Stimulated activated CD4-positive, alpha-beta T cell treated with anti-CD3 and anti-CD28 coated beads, Interleukin-15, amount 100 ng/mL, for 24 hours (primary cell): ENCODE data around the gene TUB.

Experiments
- DNase-seq: peaks from one replicate; pipeline ENCODE4 v3.0.0-alpha.2; 2020

Gene TUB

DNA sequence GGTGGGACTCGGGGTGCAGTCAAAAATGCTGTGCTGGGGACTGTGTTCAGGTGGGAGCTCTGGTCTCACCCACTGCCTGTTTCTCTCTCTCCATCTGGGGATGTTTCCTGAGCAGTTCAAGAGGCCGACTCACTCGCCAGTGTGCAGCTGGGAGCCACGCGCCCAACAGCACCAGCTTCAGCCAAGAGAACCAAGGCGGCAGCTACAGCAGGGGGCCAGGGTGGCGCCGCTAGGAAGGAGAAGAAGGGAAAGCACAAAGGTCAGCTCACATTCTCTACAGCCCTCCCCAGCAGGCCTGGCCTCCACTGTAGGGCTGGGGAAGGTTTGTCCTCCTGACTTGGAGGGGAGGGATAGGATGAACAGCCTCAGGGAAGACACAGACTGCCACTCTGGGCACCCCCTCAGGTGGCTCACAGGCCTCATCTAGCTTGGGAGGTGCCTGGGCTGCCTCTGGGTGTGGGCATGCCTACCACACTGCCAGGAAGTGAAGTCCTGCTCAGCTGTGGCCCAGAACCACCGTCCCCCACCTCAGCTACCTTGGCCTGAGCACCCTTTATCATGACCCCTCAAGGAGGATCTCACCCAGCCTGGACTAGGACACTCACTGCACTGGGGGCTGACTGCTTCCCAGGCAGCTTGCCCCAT is 13.0 kb downstream of the TUB start:
- no peak for DNase-seq

DNA sequence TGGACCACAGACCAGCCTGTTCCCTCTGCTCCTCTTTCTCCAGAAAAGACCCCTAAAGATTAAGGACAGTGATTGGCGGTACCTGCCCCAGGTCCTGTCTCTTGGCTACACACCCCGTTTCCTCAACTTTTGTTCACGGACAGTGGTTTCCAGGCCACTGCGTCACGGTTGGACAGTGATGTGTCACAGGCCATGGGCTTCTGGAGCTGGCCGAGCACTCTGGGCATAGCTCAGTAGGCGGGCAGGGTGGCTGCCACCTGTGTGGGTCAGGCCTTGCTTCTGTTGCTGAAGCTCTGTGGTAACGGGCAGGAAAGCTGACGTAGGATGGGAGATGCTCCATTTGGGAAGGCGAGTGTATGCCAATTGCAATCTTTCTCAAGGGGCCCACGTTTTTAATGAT is 13.6 kb downstream of the TUB start:
- no peak for DNase-seq

DNA sequence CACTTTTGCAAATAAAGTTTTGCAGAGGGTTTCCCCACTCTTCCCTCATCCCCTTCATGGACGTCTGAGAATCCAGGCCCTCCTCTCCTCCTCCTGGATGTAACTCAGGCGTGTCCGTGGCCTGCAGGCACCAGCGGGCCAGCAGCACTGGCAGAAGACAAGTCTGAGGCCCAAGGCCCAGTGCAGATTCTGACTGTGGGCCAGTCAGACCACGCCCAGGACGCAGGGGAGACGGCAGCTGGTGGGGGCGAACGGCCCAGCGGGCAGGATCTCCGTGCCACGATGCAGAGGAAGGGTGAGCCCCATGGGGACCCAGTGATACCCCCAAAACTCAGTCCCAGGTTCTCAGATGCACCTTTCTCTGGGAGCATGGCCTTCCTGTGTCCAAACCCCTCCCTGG is 14.4 kb downstream of the TUB start:
- no peak for DNase-seq

DNA sequence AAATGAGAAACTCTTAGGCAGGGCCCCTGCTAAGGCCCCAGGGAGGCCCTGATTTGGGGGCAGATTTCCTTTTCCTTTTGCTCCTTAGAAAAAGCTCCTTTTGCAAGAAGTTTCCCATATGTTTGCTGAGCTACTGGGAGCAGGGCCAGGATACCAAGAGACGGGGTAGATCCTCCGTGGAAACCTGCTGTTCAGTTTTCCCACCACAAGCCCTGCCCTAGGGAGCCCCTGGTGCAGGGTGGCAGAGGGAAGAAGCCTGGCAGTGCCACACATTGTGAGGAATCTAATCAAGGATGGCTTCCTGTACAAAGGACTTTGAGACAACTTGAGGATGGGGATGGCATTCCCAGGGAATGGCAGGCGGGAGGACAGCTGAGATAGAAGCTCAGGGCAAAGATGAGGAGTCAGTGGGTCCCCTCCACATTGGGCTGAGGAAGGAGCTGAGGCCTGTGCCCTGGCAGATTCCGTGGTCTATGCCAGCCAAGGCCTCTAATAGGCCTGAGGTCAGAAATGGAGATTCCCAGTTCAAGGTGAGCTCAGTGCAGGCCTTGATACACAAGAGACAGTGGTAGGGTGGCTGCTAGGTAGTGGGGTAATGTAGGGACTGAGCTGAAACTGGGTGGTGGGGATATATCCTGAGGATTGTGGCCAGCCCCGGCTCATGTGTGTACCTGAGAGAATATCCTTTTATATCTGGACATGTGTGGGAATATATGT is 15.0 kb downstream of the TUB start:
- DNase-seq: no peak

DNA sequence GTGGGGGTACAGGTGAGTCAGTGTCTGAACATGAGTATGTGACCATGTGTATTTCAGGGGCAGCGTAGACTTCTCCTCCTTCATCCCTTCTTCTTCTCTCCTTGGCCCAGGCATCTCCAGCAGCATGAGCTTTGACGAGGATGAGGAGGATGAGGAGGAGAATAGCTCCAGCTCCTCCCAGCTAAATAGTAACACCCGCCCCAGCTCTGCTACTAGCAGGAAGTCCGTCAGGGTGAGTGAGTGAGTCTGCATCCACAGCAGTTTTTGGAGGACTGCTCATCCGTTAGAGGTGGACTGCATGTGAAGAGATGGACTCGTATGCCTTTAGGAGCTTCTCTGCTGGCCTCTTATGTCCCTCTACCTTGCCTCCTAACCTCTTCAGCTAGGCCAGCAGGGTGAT is 15.6 kb downstream of the TUB start:
- no peak for DNase-seq

DNA sequence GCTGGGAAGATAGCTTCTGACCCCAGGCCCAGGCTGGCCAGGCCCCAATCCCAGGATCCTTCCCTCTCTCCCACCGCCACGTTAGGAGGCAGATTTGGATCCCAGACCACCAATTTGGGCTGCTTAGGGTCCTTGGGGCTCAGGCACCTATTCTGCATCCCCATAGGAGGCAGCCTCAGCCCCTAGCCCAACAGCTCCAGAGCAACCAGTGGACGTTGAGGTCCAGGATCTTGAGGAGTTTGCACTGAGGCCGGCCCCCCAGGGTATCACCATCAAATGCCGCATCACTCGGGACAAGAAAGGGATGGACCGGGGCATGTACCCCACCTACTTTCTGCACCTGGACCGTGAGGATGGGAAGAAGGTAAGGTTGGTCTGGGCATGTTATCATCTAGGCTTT is 16.1 kb downstream of the TUB start:
- no peak for DNase-seq

DNA sequence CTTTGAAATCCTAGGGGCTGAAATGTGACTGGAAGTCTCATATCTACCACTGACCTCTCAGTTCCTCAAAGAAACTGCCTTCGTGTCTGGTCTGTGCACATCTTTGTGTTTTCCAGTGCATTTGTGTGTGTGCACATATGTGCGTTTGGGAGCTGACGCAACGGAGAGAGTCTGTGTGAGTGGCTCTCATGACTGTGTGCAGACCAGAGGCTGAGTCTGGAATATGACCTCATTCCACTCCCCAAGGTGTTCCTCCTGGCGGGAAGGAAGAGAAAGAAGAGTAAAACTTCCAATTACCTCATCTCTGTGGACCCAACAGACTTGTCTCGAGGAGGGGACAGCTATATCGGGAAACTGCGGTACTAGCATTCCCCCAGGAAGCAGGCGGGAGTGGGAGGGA is 16.5 kb downstream of the TUB start:
- DNase-seq: no peak

DNA sequence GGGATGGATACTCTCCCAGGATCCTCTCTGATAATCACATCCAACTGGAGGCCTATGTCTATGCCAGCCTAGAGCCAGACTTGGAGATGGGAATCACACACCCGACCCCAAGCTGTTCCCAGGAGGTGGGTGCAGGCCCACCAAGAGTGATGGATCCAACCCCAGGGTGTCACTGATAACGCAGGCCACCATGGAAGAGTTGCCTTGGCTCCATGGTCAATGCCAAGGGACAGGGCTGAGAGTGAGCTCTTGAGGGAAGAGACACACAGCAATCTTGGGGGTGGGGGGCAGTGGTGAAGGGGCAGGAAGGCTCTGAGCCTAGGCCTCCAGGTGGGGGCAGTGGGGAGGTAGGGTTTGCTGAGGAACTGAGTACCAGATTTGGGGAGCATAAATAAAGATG is 16.9 kb downstream of the TUB start:
- no peak for DNase-seq

DNA sequence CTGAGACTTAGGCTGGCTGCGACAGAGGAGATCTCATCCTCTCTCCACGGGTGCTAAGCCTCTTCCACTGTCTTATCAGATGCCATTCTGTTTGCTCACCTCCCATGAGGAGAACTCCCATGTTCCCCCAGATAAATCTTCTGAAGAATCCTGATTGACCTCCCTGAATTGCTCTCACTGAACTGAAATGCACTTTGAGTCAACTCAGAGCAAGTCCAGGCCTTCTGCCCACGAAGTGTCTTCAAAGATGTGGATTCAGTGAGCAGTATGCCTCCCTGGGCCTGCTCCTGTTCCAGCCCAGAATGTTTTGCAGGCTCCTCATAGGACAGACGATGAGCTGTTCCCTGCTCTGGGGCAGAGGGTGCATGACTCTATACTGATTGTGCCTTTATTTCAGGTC is 17.4 kb downstream of the TUB start:
- no peak for DNase-seq

DNA sequence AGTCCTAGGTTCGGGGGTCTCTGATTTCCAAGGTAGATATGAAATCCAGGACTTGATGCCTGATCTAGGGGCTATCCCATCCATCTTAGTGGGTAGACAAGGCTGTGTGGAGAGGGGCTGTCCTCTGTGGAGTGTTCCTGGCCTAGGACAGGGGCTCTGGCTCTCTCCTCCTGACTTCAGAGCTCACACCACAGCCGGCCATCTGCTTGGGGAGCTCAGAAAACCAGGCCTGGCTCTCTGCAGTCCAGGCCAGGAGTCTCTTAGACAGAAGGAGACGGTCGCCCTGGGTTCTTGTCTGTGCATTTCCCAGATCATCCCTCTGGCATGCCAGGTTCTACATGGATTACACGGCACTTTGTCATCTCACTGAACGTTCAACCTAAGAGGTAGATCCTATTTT is 17.9 kb downstream of the TUB start:
- no peak for DNase-seq

DNA sequence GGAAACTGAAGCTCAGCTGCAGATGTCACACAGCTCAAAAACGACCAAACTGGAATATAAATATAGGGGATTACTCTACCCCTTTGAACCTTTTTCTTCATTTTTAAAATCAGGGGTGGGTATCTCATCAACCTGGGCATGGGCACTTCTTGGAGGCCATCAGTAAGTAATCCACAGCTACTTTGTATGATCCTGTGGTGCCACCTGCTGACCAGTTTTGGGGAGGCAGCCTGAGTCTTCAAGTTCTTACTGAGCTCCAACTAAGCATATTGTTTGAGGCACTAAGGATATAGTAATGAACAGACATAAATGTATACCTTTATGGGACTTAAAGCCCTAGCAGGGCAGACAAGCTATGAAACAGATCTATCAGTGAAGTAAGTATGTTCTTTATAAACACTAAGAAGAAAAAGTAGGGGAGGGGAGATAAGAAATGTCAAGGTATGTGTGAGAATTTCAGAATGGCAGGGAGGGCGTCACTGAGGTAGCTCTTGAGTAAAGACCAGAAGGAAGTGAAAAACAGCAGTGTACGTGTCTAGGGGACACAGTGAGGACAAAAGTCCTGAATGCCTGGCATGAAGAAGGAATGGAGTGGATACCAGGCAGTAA is 18.4 kb downstream of the TUB start:
- peak; percentile 78 for DNase-seq

DNA sequence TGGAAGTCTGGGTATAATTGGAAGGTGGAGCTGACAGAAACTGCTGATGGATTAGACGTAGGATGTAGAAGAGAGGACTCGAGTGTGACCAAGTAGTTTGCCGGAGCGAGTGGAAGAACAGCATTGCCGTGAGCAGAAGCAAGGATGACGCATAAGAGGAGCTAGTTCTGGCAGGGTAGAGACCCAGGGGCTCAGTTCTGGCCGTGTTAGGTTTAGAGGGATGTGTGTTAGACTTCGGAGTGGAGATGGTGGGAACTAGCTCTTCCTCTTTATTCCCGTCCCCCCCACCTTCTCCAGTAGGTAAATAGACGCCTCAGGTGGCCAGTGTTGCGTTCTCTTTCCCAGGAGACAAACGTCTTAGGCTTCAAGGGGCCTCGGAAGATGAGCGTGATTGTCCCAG is 19.1 kb downstream of the TUB start:
- DNase-seq: no peak

DNA sequence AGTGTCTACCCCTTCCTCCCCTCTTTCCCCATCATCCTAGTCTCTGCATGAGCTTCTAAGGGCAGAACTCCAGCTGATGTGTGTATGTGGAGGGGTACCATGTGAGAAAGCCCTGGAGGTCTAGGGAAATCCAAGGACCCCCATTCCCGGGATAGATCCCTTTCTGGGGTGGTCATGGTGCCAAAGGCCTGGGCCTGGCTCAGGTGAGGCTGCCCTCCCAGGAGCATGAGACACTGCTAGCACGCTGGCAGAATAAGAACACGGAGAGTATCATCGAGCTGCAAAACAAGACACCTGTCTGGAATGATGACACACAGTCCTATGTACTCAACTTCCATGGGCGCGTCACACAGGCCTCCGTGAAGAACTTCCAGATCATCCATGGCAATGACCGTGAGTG is 19.6 kb downstream of the TUB start:
- no peak for DNase-seq

DNA sequence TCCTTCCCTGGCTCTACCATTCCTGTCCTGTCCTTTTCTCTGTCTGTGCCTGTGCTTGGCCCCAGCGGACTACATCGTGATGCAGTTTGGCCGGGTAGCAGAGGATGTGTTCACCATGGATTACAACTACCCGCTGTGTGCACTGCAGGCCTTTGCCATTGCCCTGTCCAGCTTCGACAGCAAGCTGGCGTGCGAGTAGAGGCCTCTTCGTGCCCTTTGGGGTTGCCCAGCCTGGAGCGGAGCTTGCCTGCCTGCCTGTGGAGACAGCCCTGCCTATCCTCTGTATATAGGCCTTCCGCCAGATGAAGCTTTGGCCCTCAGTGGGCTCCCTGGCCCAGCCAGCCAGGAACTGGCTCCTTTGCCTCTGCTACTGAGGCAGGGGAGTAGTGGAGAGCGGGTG is 20.4 kb downstream of the TUB start:
- DNase-seq: no peak

DNA sequence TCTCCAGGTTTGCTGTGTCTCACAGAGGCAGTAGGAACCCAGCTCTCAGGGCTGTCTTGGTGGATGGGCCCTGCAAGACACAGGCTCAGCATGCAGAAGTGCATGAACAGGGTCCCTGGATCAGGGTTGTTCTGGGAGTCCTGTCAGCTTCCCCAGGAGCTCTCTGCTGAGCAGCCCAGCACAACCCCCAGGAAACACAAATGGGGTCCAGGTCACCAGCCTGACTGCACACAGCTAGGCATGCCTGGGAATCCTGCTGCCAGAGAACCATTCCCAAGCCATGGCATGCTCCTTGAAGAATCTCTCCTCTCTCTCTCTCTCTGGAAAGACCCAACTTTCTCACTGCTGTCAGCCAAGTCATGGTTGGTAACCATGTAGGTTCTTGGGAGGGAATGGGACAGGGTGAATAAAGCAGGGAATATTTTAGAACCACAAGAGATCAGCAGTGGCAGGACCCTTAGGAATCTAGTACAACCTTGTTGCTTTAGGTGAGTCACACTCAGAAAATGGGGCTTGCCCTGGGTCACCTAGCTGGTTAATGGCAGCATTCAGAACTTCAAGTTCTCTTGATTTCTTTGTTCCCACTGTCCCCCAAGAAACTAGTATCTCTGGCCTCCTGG is 21.4 kb downstream of the TUB start:
- no peak for DNase-seq

DNA sequence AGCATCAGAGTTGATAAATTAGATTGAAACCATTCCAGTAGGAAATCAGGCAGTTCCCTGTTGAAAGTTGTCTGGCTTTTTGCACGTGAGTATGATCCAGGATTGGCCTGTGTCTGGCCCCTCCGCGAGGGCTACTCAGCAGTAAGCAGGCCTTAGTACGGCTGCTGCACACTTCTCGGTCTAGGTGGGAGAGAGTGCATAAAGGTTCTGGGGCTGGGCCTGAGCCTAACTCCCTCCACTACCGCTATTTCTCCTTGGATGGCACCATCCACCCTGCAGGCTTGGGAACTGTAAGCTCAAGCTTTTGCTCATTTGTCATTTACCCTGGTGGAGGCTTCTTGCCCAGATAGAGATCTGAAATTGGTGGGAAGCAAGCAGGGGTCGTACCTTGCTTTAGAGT is 22.0 kb downstream of the TUB start:
- DNase-seq: no peak

DNA sequence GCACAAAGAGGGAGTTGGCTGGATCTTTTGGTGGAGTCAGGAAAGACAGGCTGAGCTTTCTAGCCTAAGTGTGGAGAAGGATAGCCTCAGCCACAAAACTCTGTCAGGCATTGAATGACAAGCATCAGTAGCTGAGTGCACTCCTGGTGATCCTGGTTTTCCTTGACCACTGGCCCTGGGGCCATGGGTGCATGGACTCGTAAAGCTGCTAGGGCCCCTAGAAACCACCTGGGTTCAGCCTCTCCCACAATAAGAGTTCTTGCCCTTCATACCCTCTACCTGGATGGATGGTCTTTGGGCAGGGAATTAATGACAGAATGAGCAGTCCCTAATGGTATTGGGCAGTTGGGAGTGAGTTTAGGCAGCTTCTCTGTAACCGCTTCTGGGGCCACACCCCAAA is 22.9 kb downstream of the TUB start:
- no peak for DNase-seq

DNA sequence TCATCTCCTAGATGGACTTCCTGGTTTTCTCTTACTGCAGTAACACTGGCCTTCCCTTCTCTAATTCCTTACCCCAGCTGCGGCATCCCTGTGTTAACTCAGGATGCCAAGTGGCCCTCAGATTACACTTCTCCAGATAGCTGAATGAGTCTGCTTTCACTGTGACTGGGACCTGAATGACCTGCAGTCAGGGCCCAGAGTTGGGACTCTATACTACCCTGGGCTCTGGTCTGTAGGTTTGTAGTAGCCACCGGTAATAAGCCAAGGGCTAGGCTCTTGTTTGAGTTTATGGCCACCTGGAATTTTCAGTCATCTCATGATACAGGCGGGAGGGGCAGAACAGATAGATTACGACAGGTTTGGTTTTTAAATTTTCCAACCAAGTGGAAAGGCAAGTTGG is 24.1 kb downstream of the TUB start:
- no peak for DNase-seq

DNA sequence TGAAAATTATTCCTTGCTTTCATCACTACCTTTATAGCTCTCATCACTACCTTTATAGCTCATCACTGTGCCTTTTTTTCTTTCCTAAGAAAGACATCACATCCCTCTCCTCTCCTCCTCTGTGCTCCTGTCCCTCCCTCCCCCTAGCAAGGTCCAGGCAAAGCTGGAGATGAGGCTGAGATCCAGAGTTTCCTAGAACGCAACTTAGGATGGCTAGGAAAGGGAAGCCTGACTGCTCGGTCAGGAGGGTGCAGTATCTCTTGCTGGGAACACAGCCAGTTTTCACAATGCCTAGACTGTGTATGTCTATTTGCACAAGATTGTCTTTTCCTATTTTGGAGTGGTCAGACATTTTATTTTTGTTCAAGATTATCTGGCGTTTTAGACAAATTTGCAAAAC is 24.7 kb downstream of the TUB start:
- no peak for DNase-seq

DNA sequence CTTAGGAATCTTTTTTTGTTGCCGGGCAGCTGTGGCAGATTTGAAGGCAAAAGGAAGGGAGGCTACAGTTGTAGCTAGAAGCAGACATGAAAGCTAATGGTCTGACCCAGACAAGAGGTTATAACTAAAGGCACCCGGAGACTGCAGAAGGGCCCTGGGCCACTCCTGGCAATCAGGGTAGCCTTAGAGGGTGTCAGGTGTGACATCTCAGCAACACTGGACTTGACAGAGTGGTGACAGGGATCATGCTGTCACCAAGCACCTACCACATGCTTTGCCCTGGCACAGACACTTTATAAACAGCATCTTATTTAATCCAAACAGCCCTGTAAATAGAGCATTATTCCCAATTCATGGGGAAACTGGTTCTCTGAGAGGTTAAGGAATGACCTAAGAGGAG is 25.7 kb downstream of the TUB start:
- DNase-seq: no peak

DNA sequence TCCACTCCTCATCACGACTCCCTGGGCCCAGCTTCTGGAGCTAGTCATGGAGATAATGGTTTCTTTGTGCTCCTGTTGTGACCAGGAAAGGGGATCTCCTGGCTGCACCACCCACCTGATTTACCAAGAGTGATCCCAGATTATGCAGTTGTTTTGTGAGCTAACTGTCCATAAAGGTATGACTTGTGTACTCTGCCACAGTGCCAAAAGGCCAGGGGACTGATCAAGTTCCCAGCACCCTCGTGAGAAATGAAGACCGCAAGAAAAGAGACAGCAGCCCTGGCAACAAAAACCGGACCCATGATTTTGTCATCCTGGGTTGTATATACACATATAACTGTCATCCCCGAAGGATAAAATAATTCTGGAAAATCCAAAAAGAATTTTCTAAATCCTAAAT is 26.6 kb downstream of the TUB start:
- no peak for DNase-seq

DNA sequence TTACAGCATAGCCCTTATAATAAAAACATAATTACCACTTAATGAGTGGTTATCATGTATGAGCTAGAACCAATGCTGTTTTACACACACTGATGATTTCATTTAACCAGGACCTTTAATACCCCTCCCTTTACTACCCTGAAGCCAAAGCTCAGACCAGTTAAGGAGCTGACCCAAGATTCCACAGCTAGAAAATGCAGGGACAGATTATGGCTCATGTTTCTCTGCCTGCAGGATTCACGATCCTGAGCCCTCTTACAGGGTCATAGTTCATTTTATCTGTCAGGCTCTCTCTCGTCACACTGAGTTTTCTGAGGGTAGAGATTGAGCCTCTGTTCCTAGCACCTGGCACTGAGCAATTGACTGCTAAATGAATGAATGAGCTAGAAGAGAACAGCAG is 27.4 kb downstream of the TUB start:
- no peak for DNase-seq

DNA sequence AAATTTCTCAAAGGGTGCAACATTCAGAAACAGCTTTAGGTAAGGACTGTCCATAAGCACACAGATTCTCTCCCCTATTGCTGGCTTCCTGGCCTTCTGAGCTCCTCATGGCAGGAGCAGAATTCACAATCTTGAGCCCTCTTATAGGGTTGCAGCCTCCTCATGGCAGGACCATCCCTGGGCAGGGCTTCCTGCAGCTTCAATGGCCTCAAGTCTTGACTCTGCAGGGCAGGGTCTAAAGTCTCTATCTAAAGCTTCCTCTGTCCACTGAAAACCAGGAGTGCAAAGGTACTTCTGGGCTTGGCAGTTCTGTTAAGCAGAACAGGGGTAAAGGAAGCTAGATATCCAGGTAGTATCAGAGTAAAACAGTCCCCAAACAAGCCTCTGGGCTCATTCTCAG is 28.7 kb downstream of the TUB start:
- DNase-seq: no peak

DNA sequence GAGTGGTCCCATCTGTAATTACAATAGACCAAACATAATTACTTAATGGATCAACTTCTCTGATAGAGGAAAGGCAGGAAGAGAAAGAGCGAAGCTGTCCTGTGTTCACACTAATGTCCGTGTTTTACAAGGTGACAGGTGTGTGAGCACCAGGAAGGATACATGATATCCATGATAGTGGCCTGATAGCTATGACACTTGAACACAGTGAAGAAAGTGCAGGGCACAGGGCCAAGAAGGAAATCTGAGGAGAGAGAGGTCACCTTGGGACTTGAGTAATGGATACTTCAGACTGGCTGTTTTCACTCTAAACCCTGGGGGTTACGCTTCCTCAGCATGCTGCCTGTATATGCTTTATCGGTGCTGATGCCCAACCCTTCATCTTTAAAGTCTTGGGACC is 29.4 kb downstream of the TUB start:
- DNase-seq: no peak
